Prostate gland (tissue), 2 donors: ENCODE results near the gene SFRP5.

ENCODE experiments used
- POLR2A ChIP-seq: fragments of 450-650 bp; IDR thresholded peaks from one replicate; pipeline ENCODE4 v1.6.1; 2016; ENCODE audit warnings: antibody characterized with exemption, mild to moderate bottlenecking
- TF ChIP-seq, protein P1 (sequence below), 4 experiments: fragments of 200-600 bp in 2 of 4; fragments of 450-650 bp in 2 of 4; sonication (generic) in 2 of 4; IDR thresholded peaks; 1 replicate in 3 of 4; 2 replicates in 1 of 4; pipeline ENCODE4 v1.5.1; 2016 to 2019; ENCODE audit warnings: antibody characterized with exemption in 4 of 4, mild to moderate bottlenecking in 2 of 4, moderate library complexity in 2 of 4

DNA sequence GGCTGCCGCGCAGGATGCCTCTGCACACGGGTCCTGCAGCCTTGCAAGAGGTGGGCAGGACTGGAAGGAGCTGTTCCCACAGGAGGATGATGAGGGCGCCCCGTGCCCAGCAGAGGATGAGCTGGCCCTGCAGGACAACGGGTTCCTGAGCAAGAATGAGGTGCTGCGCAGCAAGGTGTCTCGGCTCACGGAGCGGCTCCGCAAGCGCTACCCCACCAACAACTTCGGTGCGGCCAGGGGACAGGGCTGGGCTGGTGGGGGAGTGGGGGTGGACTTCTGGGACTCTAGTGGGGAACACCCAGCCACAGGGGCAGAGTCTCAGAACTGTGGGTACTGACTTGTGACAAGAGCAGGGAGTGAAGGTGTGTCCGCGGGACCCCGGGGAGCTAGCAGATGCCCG is 18.8 kb downstream of the SFRP5 start:
- TF ChIP-seq, protein P1, sequence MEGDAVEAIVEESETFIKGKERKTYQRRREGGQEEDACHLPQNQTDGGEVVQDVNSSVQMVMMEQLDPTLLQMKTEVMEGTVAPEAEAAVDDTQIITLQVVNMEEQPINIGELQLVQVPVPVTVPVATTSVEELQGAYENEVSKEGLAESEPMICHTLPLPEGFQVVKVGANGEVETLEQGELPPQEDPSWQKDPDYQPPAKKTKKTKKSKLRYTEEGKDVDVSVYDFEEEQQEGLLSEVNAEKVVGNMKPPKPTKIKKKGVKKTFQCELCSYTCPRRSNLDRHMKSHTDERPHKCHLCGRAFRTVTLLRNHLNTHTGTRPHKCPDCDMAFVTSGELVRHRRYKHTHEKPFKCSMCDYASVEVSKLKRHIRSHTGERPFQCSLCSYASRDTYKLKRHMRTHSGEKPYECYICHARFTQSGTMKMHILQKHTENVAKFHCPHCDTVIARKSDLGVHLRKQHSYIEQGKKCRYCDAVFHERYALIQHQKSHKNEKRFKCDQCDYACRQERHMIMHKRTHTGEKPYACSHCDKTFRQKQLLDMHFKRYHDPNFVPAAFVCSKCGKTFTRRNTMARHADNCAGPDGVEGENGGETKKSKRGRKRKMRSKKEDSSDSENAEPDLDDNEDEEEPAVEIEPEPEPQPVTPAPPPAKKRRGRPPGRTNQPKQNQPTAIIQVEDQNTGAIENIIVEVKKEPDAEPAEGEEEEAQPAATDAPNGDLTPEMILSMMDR (IDR thresholded peaks at IDR 0.05) = no peak
- TF ChIP-seq POLR2A = no peak
